Suprapubic skin (tissue), 3 donors: ENCODE results near the gene GSN.

Source experiments
- EP300 ChIP-seq: sonication (generic); formaldehyde crosslinking; IDR thresholded peaks from one replicate; pipeline ENCODE4 v1.6.1; 2017; ENCODE audit warnings: antibody characterized with exemption
- POLR2A ChIP-seq, 2 donors: fragments of 450-650 bp; IDR thresholded peaks; one replicate each; pipeline ENCODE4 v1.6.1; 2017; ENCODE audit warnings: antibody characterized with exemption in 2 of 2, mild to moderate bottlenecking in 2 of 2, moderate library complexity in 2 of 2
- TF ChIP-seq, protein P1 (sequence below), 2 donors: fragments of 200-600 bp in 1 of 2; fragments of 450-650 bp in 1 of 2; sonication (generic) in 1 of 2; IDR thresholded peaks; one replicate each; pipeline ENCODE4 v1.5.1; 2016 to 2019; ENCODE audit warnings: antibody characterized with exemption in 2 of 2, mild to moderate bottlenecking in 1 of 2, moderate library complexity in 1 of 2

DNA sequence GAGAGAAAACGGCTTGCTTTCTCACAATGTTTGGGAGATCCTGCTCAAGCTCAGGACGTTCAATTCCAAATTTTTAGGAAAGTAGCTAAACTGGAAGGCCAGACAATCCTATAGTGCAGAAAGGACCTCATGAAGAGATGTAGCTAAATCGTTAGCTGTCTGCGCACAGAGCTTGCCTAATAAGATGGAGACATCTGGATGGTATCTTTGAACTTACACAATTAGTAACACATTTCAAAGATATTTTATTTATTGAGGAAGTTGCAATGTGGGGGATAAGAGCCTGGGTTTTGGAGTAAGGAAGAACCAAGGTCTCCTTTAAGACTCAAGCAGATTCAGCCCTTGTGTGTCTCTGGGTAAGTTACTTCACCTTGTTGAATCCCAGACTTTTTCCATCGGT is 37.7 kb upstream of the GSN start:
- TF ChIP-seq, protein P1, sequence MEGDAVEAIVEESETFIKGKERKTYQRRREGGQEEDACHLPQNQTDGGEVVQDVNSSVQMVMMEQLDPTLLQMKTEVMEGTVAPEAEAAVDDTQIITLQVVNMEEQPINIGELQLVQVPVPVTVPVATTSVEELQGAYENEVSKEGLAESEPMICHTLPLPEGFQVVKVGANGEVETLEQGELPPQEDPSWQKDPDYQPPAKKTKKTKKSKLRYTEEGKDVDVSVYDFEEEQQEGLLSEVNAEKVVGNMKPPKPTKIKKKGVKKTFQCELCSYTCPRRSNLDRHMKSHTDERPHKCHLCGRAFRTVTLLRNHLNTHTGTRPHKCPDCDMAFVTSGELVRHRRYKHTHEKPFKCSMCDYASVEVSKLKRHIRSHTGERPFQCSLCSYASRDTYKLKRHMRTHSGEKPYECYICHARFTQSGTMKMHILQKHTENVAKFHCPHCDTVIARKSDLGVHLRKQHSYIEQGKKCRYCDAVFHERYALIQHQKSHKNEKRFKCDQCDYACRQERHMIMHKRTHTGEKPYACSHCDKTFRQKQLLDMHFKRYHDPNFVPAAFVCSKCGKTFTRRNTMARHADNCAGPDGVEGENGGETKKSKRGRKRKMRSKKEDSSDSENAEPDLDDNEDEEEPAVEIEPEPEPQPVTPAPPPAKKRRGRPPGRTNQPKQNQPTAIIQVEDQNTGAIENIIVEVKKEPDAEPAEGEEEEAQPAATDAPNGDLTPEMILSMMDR (IDR thresholded peaks at IDR 0.05) = no peak
- TF ChIP-seq POLR2A (IDR thresholded peaks at IDR 0.05) (no peak), EP300 (no peak)
